Measurements from ENCODE around the gene TRPM2.

- TF ChIP-seq CTCF (IDR thresholded peaks at IDR 0.05; ENCODE audit: low read depth, low read length) (no peak), MYC (IDR thresholded peaks at IDR 0.05; ENCODE audit: low read depth, low read length) (no peak)
Observed at GRCh38 chr21:44348861-44349260, 4.6 kb upstream of the TRPM2 start.

Data from NB4 (cell line).